CD8-positive, alpha-beta memory T cell (primary cell): ENCODE results near the gene CRIP1. TPM values are rescaled to one million over a fixed set of nuclear protein-coding genes. Genes with fewer than 3 reads are reported as not detected.

ENCODE experiments used
- CTCF ChIA-PET: fragments of 350-600 bp; sonication (Branson Sonifier 250); formaldehyde crosslinking; loops from one replicate; lab custom pipeline; 2021; ENCODE audit warnings: antibody characterized with exemption; lab: Charles Lee
- POLR2A ChIA-PET: fragments of 350-600 bp; sonication (Branson Sonifier 250); formaldehyde crosslinking; loops from one replicate; lab custom pipeline; 2021; ENCODE audit warnings: antibody characterized with exemption; lab: Charles Lee
- DNase-seq, 5 donors: peaks; one replicate each; pipeline versions ENCODE4 v3.0.0 to v3.0.0-alpha.2; 2020 to 2022; ENCODE audit warnings: mixed read lengths in 1 of 5
- H3K27ac ChIP-seq: one replicate; pipeline ENCODE4 v1.7.0; 2013; ENCODE audit warnings: low read depth, mild to moderate bottlenecking, low read length, moderate library complexity
- H3K27me3 ChIP-seq: 2 replicates; pipeline ENCODE4 v1.7.0; 2013; ENCODE audit warnings: low read length, mild to moderate bottlenecking; ENCODE audit not compliant: insufficient read depth, poor library complexity, severe bottlenecking
- H3K36me3 ChIP-seq: 2 replicates; pipeline ENCODE4 v1.7.0; 2013; ENCODE audit warnings: mild to moderate bottlenecking, low read length, moderate library complexity; ENCODE audit not compliant: insufficient read depth
- H3K4me1 ChIP-seq: 2 replicates; pipeline ENCODE4 v1.7.0; 2013; ENCODE audit warnings: mild to moderate bottlenecking, low read length, moderate library complexity; ENCODE audit not compliant: insufficient read depth
- H3K4me3 ChIP-seq: 2 replicates; pipeline ENCODE4 v1.7.0; 2013; ENCODE audit warnings: mild to moderate bottlenecking, low read length
- H3K9me3 ChIP-seq: 2 replicates; pipeline ENCODE4 v1.7.0; 2013; ENCODE audit warnings: mild to moderate bottlenecking, low read length
- H3K27ac Mint-ChIP-seq, 8 donors: one replicate each; pipeline ENCODE4 v1.8.0; 2020 to 2021; ENCODE audit warnings: mixed read lengths in 8 of 8, mild to moderate bottlenecking in 6 of 8, inconsistent platforms in 3 of 8, moderate library complexity in 3 of 8
- H3K27me3 Mint-ChIP-seq, 2 donors: one replicate each; pipeline ENCODE4 v1.8.0; 2020 to 2021; ENCODE audit warnings: mixed read lengths in 2 of 2, mild to moderate bottlenecking in 1 of 2, moderate library complexity in 1 of 2
- H3K36me3 Mint-ChIP-seq, 3 donors: one replicate each; pipeline ENCODE4 v1.8.0; 2020 to 2021; ENCODE audit warnings: mixed read lengths in 3 of 3, inconsistent platforms in 1 of 3, mild to moderate bottlenecking in 1 of 3
- H3K4me1 Mint-ChIP-seq, 3 donors: one replicate each; pipeline ENCODE4 v1.8.0; 2020 to 2021; ENCODE audit warnings: mixed read lengths in 3 of 3, inconsistent platforms in 1 of 3, mild to moderate bottlenecking in 1 of 3
- H3K4me3 Mint-ChIP-seq, 7 donors: one replicate each; pipeline ENCODE4 v1.8.0; 2020 to 2021; ENCODE audit warnings: mixed read lengths in 7 of 7, mild to moderate bottlenecking in 6 of 7, moderate library complexity in 4 of 7, inconsistent platforms in 2 of 7
- H3K9me3 Mint-ChIP-seq, 5 donors: one replicate each; pipeline ENCODE4 v1.8.0; 2020 to 2022; ENCODE audit warnings: mixed read lengths in 5 of 5, mild to moderate bottlenecking in 3 of 5, moderate library complexity in 2 of 5, inconsistent platforms in 1 of 5
- polyA plus RNA-seq: library from polyadenylated mRNA; unstranded; fragments of 300-500 nt; fragmentation: Illumina TruSeq; gene quantifications from one replicate; pipeline ENCODE4 v1.2.3, GENCODE V29; 2021
- total RNA-seq, 2 experiments: library from RNA; stranded (reverse); gene quantifications; one replicate each; pipeline ENCODE4 v1.2.3, GENCODE V29; 2021

The CRIP1 gene
- total and polyA plus RNA-seq, 3 experiments from 2014 or later, result 463 to 1,031 (median 468) TPM

DNA sequence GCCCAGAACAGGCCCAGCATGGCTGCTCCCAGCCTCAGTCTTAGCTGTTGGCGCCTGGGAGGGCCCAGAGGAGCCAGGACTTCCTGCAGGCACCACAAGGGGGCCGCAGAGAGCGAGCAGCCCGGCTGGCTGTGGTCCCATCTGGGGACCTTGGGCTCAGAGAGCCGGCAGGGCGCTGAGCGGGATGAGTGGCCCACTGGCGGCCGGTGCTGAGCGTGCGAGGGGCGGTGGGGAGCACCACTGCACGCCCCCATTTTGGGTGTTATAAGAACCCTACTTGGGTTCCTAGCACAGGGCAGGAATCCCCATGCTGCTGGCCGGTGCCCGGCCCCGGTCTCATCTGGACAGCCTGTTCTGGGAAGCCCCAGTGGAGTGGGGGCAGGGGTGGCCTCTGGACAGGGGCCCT lies 38.0 kb upstream of the CRIP1 start:
- CTCF ChIA-PET, result interaction anchor here (1.0 to 3.1 kb wide), 7 partner anchors 17 to 138 kb away, joined by 3 to 26 read pairs (median 3); no protein-coding TSS in a partner anchor
- H3K27me3 ChIP-seq, result no peaks in the 10 kb centered on the region
- Mint-ChIP-seq H3K36me3 (peaks cover 0 to 27% (median 3%) of the 10 kb centered on the region in 3 donors), H3K4me3 (no peak overlapping the region), H3K27ac (no peak overlapping the region), H3K27me3 (no peaks in the 10 kb centered on the region), H3K9me3 (no peaks in the 10 kb centered on the region), H3K4me1 (no peaks in the 10 kb centered on the region)
- H3K27ac ChIP-seq, result no peak overlapping the region
- POLR2A ChIA-PET, result interaction anchor here (1.0 kb wide), 1 partner anchor 41 kb away, joined by 5 read pairs; no protein-coding TSS in a partner anchor
- no peaks in the 10 kb centered on the region for H3K4me1 ChIP-seq
- H3K9me3 ChIP-seq, result no peaks in the 10 kb centered on the region
- H3K36me3 ChIP-seq, result no peaks in the 10 kb centered on the region
- DNase-seq, result peak; percentile 51 to 75 (median 55)
- H3K4me3 ChIP-seq, result no peak overlapping the region

DNA sequence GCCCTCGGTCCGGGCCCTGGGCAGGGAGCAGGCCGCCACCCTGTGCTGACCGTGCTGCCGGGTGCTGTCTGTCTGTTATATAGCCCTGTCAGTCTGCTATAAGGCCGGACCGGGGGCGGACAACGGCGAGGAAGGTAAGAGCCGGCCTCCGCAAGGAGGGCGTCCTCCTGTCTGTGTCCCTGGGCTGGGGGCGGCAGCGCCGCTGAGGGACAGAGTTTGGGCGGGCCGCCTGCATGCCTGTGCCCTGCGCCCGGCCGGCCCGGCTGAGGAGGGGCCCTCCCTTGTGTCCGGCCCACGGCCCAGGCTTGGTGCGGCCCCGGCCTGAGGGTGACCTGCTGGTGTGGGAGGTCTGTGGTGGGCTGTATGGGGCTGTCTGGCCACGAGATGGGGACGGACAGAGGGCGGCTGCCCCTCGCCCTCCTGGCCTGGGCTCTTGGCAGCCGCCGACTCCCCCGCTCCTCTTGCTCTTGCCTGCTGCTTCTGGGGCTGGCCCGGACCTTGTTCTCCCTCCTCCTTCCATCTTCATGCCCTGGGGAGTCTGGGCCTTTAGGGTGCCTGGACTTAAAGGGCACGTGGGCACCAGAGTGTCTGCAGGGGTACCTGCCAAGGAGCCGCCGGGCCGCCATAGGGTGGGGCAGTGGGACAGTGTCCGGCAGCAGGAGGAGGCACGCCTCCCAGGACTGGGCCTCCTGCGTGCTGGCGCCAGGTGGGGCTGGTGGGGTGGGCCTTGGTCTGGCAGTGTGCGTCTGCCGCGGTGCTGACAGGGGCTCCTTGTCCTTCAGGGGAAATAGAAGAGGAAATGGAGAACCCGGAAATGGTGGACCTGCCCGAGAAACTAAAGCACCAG lies 37.2 kb upstream of the CRIP1 start:
- H3K36me3 ChIP-seq, result no peaks in the 10 kb centered on the region
- Mint-ChIP-seq H3K9me3 (no peaks in the 10 kb centered on the region), H3K27me3 (no peaks in the 10 kb centered on the region), H3K36me3 (peaks cover 0 to 31% (median 3%) of the 10 kb centered on the region in 3 donors), H3K27ac (no peak overlapping the region), H3K4me3 (no peak overlapping the region), H3K4me1 (no peaks in the 10 kb centered on the region)
- no peak overlapping the region for H3K27ac ChIP-seq
- DNase-seq, result no peak
- POLR2A ChIA-PET, result no interaction called here
- H3K9me3 ChIP-seq, result no peaks in the 10 kb centered on the region
- CTCF ChIA-PET, result no interaction called here
- no peak overlapping the region for H3K4me3 ChIP-seq
- no peaks in the 10 kb centered on the region for H3K27me3 ChIP-seq
- no peaks in the 10 kb centered on the region for H3K4me1 ChIP-seq

DNA sequence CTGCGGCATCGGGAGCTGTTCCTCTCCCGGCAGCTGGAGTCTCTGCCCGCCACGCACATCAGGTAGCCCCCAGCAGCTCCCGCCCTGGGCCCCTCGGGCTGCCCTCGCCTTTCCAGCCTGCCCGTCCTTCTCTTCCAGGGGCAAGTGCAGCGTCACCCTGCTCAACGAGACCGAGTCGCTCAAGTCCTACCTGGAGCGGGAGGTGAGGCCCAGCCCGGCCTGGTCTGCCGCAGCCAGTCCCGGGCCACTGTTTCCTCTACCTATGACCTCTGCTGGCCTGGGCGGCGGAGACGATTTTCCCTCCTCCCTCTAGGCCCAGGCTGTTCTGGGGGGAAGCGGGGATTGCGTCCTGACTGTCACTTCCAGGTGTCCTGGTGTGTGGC lies 36.6 kb upstream of the CRIP1 start:
- Histone ChIP-seq H3K9me3 (no peaks in the 10 kb centered on the region), H3K36me3 (no peaks in the 10 kb centered on the region), H3K27ac (no peak overlapping the region), H3K4me1 (no peaks in the 10 kb centered on the region), H3K4me3 (no peak overlapping the region), H3K27me3 (no peaks in the 10 kb centered on the region)
- no peak for DNase-seq
- H3K4me1 Mint-ChIP-seq, result no peaks in the 10 kb centered on the region
- no peak overlapping the region for H3K4me3 Mint-ChIP-seq
- H3K27ac Mint-ChIP-seq, result no peak overlapping the region
- H3K9me3 Mint-ChIP-seq, result no peaks in the 10 kb centered on the region
- POLR2A ChIA-PET, result no interaction called here
- CTCF ChIA-PET, result no interaction called here
- H3K36me3 Mint-ChIP-seq, result peaks cover 0 to 32% (median 3%) of the 10 kb centered on the region in 3 donors
- no peaks in the 10 kb centered on the region for H3K27me3 Mint-ChIP-seq

DNA sequence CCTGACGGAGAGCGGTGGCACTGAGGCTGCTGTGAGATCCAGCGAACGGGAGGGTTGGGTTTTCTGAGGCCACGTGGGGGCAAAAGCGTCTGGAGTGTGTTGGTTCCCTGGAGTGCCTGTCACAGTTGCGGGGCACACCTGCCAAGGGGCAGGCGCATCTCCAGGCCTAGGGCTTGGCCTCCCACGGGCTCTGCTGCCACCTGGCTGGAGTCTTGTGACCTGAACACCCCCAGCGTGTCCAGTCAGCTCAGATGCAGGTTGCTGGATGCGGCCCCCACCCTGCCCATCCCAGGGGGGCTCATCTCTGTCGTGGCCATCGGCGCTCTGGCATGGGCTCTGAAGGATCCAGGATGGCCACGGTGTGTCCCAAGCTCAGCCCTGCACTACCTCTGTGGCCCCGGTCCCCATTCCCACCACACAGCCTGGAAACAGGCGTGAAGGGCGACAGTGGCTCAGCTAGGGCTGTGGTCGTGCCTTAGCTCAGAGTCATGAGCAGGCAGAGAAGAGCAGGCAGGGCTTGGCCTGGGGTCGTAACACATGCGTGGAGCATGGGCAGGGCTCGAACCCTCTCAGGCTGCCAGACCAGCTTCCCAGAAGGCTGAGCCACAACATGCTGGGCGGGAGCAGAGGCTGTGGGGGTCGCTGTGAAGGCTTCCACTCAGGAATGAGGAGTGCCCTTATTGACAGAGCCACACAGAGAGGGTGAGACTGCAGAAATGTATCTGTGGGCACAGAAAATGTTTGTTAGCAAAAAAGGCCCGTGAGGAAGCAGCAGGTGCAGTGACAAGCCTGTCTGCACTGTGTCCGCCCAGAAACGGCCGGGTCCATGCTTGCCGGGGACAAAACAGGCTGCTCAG lies 35.6 kb upstream of the CRIP1 start:
- no peaks in the 10 kb centered on the region for H3K4me1 ChIP-seq
- H3K27me3 ChIP-seq, result no peaks in the 10 kb centered on the region
- Mint-ChIP-seq H3K4me1 (no peaks in the 10 kb centered on the region), H3K27me3 (no peaks in the 10 kb centered on the region), H3K27ac (no peak overlapping the region), H3K36me3 (peaks cover 0 to 41% (median 7%) of the 10 kb centered on the region in 3 donors), H3K9me3 (no peaks in the 10 kb centered on the region), H3K4me3 (no peak overlapping the region)
- no peak for DNase-seq
- H3K4me3 ChIP-seq, result no peak overlapping the region
- ChIA-PET CTCF (interaction anchor here (1.5 to 2.0 kb wide), 2 partner anchors 39 to 80 kb away, joined by 5 to 7 read pairs; no protein-coding TSS in a partner anchor), POLR2A (no interaction called here)
- no peaks in the 10 kb centered on the region for H3K36me3 ChIP-seq
- H3K27ac ChIP-seq, result no peak overlapping the region
- no peaks in the 10 kb centered on the region for H3K9me3 ChIP-seq

DNA sequence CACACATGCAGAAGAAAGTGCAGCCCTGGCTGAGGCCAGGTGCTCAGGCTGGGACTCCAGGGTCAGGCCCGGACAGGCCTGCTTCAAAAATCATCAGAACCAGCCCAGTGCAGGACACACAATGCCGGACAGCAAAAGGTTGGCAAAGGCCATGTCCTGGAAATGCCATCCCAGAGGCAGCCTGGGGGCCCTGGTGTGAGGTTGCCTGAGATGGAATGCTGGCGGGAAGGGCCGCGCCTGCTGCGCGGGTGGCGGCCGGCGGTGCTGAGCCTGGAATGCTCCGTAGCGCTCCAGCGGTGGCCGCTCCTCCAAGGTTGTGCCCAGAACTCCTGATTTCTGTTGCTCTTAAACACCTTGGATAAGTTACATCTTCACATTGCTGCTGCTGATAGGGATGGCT lies 33.7 kb upstream of the CRIP1 start:
- H3K4me1 ChIP-seq, result no peaks in the 10 kb centered on the region
- no peak overlapping the region for H3K4me3 Mint-ChIP-seq
- no peaks in the 10 kb centered on the region for H3K9me3 Mint-ChIP-seq
- H3K36me3 ChIP-seq, result no peaks in the 10 kb centered on the region
- no peaks in the 10 kb centered on the region for H3K27me3 Mint-ChIP-seq
- H3K9me3 ChIP-seq, result no peaks in the 10 kb centered on the region
- ChIA-PET CTCF (interaction anchor here (0.9 to 2.0 kb wide), 4 partner anchors 18 to 82 kb away, joined by 3 to 5 read pairs (median 4); no protein-coding TSS in a partner anchor), POLR2A (interaction anchor here (1.2 kb wide), 1 partner anchor 37 kb away, joined by 3 read pairs; no protein-coding TSS in a partner anchor)
- H3K27me3 ChIP-seq, result no peaks in the 10 kb centered on the region
- no peak overlapping the region for H3K27ac Mint-ChIP-seq
- no peaks in the 10 kb centered on the region for H3K4me1 Mint-ChIP-seq
- DNase-seq, result no peak
- no peak overlapping the region for H3K27ac ChIP-seq
- H3K36me3 Mint-ChIP-seq, result peaks cover 0 to 45% (median 7%) of the 10 kb centered on the region in 3 donors
- no peak overlapping the region for H3K4me3 ChIP-seq

DNA sequence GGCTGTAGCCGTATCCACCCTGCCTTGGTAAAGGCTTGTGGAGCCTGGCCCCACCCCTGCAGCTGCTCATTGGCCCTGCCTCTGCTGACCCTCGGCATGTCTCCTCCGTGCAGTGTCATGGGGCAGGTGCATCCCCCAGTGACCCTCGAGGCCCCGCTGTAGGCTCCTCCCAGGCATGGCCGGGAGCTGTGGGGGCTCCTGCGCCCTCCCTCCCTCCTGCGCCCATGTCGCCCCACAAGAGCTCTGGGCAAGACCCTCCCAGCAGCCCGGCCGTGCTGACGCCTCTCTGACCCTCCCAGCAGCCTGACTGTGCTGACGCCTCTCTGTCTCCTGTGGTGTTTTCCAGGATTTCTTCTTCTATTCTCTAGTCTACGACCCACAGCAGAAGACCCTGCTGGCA lies 32.8 kb upstream of the CRIP1 start:
- H3K4me3 Mint-ChIP-seq, result no peak overlapping the region
- peak overlapping the region in 1 of 8 donors; percentile 40 for H3K27ac Mint-ChIP-seq
- H3K27ac ChIP-seq, result no peak overlapping the region
- H3K36me3 Mint-ChIP-seq, result peaks cover 0 to 45% (median 7%) of the 10 kb centered on the region in 3 donors
- CTCF ChIA-PET, result interaction anchor here (0.6 kb wide), 1 partner anchor 50 kb away, joined by 3 read pairs; no protein-coding TSS in a partner anchor
- POLR2A ChIA-PET, result interaction anchor here (1.2 kb wide), 1 partner anchor 36 kb away, joined by 3 read pairs; no protein-coding TSS in a partner anchor
- no peak for DNase-seq
- H3K4me1 ChIP-seq, result no peaks in the 10 kb centered on the region
- H3K9me3 ChIP-seq, result no peaks in the 10 kb centered on the region
- H3K9me3 Mint-ChIP-seq, result no peaks in the 10 kb centered on the region
- no peaks in the 10 kb centered on the region for H3K36me3 ChIP-seq
- H3K4me1 Mint-ChIP-seq, result no peaks in the 10 kb centered on the region
- H3K27me3 Mint-ChIP-seq, result no peaks in the 10 kb centered on the region
- H3K27me3 ChIP-seq, result no peaks in the 10 kb centered on the region
- no peak overlapping the region for H3K4me3 ChIP-seq

DNA sequence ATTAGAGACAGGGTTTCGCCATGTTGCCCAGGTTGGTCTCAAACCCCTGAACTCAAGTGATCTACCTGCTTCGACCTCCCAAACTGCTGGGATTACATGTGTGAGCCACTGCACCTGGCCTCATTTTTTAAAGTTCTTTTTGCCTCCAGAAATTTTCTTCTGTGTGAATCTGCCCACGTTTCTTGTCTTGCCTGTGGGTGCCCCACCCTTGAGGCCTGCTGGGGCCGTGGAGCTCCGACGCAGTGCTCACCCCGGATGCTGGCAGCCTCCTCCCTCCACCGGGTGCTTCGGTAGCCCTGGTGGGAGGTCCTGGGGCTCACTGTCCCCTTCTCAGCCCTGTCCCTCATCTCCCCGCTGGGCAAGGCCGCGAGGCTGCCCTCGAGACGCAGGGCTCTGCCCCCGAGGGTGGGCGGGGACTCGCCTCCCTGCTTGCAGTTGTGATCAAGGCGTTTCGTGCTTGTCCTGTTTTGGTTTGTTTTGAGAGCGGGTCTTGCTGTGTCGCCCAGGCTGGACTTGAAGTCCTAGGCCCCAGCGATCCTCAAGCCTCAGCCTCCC lies 31.5 kb upstream of the CRIP1 start:
- no peaks in the 10 kb centered on the region for H3K27me3 ChIP-seq
- no peaks in the 10 kb centered on the region for H3K4me1 Mint-ChIP-seq
- no peaks in the 10 kb centered on the region for H3K9me3 Mint-ChIP-seq
- no peak for DNase-seq
- peaks cover 0 to 44% (median 7%) of the 10 kb centered on the region in 3 donors for H3K36me3 Mint-ChIP-seq
- no peaks in the 10 kb centered on the region for H3K36me3 ChIP-seq
- H3K27ac Mint-ChIP-seq, result no peak overlapping the region
- H3K27ac ChIP-seq, result no peak overlapping the region
- no peaks in the 10 kb centered on the region for H3K27me3 Mint-ChIP-seq
- ChIA-PET POLR2A (no interaction called here), CTCF (interaction anchor here (1.7 kb wide), 1 partner anchor 35 kb away, joined by 5 read pairs; no protein-coding TSS in a partner anchor)
- H3K4me3 Mint-ChIP-seq, result no peak overlapping the region
- H3K4me3 ChIP-seq, result no peak overlapping the region
- no peaks in the 10 kb centered on the region for H3K4me1 ChIP-seq
- H3K9me3 ChIP-seq, result no peaks in the 10 kb centered on the region
